ENCODE data around the gene NRXN3. TPM values are rescaled to one million over a fixed set of nuclear protein-coding genes. Genes with fewer than 3 reads are reported as not detected.

NRXN3 gene
- total RNA-seq, 1 donor from 2014 or later = 5.9 TPM

GRCh38 chr14:79516009-79516408 is 1345.8 kb downstream of the NRXN3 start:
- H3K9me3 ChIP-seq (ENCODE audit: low read depth) = no peaks in the 10 kb centered on the region
- H3K4me1 ChIP-seq = peaks cover 65% of the 10 kb centered on the region
- no peak overlapping the region for H3K4me3 ChIP-seq
- Mint-ChIP-seq H3K4me1 (peaks cover 33% of the 10 kb centered on the region), H3K4me3 (no peak overlapping the region), H3K36me3 (no peaks in the 10 kb centered on the region), H3K9me3 (peaks cover 3% of the 10 kb centered on the region), H3K27ac (no peak overlapping the region), H3K27me3 (ENCODE audit: insufficient read depth, low read depth) (peaks cover 7% of the 10 kb centered on the region)
- peak; percentile 82 for DNase-seq (ENCODE audit: low spot score)
- no peak overlapping the region for H3K9ac ChIP-seq
- no peak for TF ChIP-seq EZH2 (IDR thresholded peaks at IDR 0.05)
- TF ChIP-seq CTCF (IDR thresholded peaks at IDR 0.05) = no peak
- TF ChIP-seq EZH2phosphoT487 (IDR thresholded peaks at IDR 0.05) = peak; percentile 23
- H4K20me1 ChIP-seq (ENCODE audit: low read depth) = no peaks in the 10 kb centered on the region
- no peaks in the 10 kb centered on the region for H3K36me3 ChIP-seq
- peak overlapping the region; percentile 66 for H3K27ac ChIP-seq
- no peaks in the 10 kb centered on the region for H3K79me2 ChIP-seq (ENCODE audit: low read depth)
- H3K4me2 ChIP-seq = peak overlapping the region; percentile 63
- H3F3A ChIP-seq (ENCODE audit: low read depth) = peaks cover 23% of the 10 kb centered on the region
- H3K27me3 ChIP-seq = no peaks in the 10 kb centered on the region
- H2AFZ ChIP-seq (replicated peaks) = no peak overlapping the region

GRCh38 chr14:79525416-79525815 is 1355.2 kb downstream of the NRXN3 start:
- Histone ChIP-seq H3K9ac (no peak overlapping the region), H3K4me1 (peaks cover 17% of the 10 kb centered on the region), H3K27me3 (no peaks in the 10 kb centered on the region), H3K4me2 (no peak overlapping the region), H3K4me3 (no peak overlapping the region), H3F3A (ENCODE audit: low read depth) (no peaks in the 10 kb centered on the region), H3K27ac (no peak overlapping the region), H2AFZ (replicated peaks) (no peak overlapping the region), H3K79me2 (ENCODE audit: low read depth) (no peaks in the 10 kb centered on the region), H3K36me3 (no peaks in the 10 kb centered on the region), H3K9me3 (ENCODE audit: low read depth) (no peaks in the 10 kb centered on the region), H4K20me1 (ENCODE audit: low read depth) (no peaks in the 10 kb centered on the region)
- DNase-seq (ENCODE audit: low spot score) = no peak
- Mint-ChIP-seq H3K27ac (no peak overlapping the region), H3K27me3 (ENCODE audit: insufficient read depth, low read depth) (no peaks in the 10 kb centered on the region), H3K4me3 (no peak overlapping the region), H3K9me3 (peaks cover 7% of the 10 kb centered on the region), H3K4me1 (peaks cover 19% of the 10 kb centered on the region), H3K36me3 (no peaks in the 10 kb centered on the region)
- TF ChIP-seq EZH2phosphoT487 (IDR thresholded peaks at IDR 0.05) (no peak), CTCF (IDR thresholded peaks at IDR 0.05) (no peak), EZH2 (IDR thresholded peaks at IDR 0.05) (no peak)

GRCh38 chr14:79528828-79529416 is 1358.7 kb downstream of the NRXN3 start:
- TF ChIP-seq CTCF (IDR thresholded peaks at IDR 0.05) (no peak), EZH2 (IDR thresholded peaks at IDR 0.05) (no peak), EZH2phosphoT487 (IDR thresholded peaks at IDR 0.05) (no peak)
- H3F3A ChIP-seq (ENCODE audit: low read depth) = no peaks in the 10 kb centered on the region
- no peaks in the 10 kb centered on the region for H4K20me1 ChIP-seq (ENCODE audit: low read depth)
- no peaks in the 10 kb centered on the region for H3K79me2 ChIP-seq (ENCODE audit: low read depth)
- no peak overlapping the region for H3K4me3 Mint-ChIP-seq
- no peak overlapping the region for H3K4me2 ChIP-seq
- H3K4me1 Mint-ChIP-seq = peaks cover 14% of the 10 kb centered on the region
- H3K36me3 ChIP-seq = no peaks in the 10 kb centered on the region
- peaks cover 20% of the 10 kb centered on the region for H3K4me1 ChIP-seq
- H3K4me3 ChIP-seq = no peak overlapping the region
- H3K27me3 ChIP-seq = no peaks in the 10 kb centered on the region
- no peak for DNase-seq (ENCODE audit: low spot score)
- H3K27ac Mint-ChIP-seq = peak overlapping the region; percentile 97
- no peaks in the 10 kb centered on the region for H3K9me3 ChIP-seq (ENCODE audit: low read depth)
- H3K9ac ChIP-seq = no peak overlapping the region
- peaks cover 2% of the 10 kb centered on the region for H3K27me3 Mint-ChIP-seq (ENCODE audit: insufficient read depth, low read depth)
- no peaks in the 10 kb centered on the region for H3K36me3 Mint-ChIP-seq
- peak overlapping the region; percentile 69 for H2AFZ ChIP-seq (replicated peaks)
- H3K27ac ChIP-seq = no peak overlapping the region
- no peaks in the 10 kb centered on the region for H3K9me3 Mint-ChIP-seq
